ENCODE results near the gene RAPGEF2.
"Not testable (repeated sequence)": the region's sequence is repeated elsewhere in the genome, so short reads cannot be mapped to it uniquely, and the experiment has no call there.

The RAPGEF2 gene, protein sequence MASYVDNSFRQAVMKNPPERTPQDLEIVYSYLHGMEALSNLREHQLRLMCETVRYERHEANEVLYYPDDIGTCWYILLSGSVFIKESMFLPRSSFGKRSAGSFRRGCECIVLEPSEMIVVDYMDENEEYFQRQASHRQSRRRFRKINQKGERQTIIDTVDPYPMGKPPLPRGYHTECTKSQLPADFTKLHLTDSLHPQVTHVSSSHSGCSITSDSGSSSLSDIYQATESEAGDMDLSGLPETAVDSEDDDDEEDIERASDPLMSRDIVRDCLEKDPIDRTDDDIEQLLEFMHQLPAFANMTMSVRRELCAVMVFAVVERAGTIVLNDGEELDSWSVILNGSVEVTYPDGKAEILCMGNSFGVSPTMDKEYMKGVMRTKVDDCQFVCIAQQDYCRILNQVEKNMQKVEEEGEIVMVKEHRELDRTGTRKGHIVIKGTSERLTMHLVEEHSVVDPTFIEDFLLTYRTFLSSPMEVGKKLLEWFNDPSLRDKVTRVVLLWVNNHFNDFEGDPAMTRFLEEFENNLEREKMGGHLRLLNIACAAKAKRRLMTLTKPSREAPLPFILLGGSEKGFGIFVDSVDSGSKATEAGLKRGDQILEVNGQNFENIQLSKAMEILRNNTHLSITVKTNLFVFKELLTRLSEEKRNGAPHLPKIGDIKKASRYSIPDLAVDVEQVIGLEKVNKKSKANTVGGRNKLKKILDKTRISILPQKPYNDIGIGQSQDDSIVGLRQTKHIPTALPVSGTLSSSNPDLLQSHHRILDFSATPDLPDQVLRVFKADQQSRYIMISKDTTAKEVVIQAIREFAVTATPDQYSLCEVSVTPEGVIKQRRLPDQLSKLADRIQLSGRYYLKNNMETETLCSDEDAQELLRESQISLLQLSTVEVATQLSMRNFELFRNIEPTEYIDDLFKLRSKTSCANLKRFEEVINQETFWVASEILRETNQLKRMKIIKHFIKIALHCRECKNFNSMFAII (N-terminal part only)

DNA sequence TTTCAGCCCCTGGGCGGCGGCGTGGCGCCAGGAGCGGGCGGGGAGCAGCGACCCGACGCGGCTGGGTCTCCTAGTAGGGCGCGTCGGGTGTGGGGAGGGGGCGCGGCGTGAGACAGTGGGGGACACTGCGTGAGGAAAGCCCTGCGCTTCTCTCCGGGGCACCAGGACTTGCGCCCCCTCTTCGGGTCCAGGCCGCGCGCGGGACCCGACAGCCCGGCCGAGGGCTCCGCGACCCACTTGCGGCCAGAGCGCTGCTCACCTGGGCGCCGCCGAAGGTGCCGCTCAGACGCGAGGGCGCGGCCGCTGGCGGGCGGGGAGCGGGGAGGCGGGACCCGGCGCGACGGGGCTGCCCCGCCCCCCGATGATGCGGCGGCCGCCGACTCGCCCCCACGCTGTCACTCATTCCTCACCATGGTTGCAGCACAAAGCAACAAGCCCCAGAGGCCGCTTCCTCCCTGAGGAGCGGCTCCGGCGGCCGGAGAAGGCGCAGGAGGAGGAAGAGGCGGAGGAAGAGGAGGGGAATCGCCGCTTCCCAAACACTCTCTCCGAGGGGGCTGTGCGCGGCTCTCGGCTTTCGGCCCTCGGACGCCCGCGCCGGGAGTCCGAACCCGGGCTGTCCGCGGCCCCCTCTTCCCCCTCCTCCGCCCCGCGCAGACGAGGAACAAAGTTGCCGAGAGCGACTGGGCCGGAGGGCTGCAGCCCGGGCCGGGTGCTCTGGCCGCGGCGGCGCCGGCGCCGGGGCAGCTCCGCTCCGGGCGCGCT is at the start of gene RAPGEF2:
Gene RAPGEF2 (plus strand): TSS at position 458 of the 762 bp plus-strand sequence. CDS start 1,084 bp downstream, outside the sequence.
- DNase-seq (ENCODE audit: extremely low read depth, low read depth): peak; percentile 69
- peak within 1 kb of the TSS; percentile 76 for H3K4me3 ChIP-seq (replicated peaks; ENCODE audit: low read depth, low read length)
- no peak for TF ChIP-seq CTCF (IDR thresholded peaks at IDR 0.05; ENCODE audit: low read depth, low read length, missing control alignments)

- no peak overlapping the region for H3K4me3 ChIP-seq (replicated peaks; ENCODE audit: low read depth, low read length)
- no peak for TF ChIP-seq CTCF (IDR thresholded peaks at IDR 0.05; ENCODE audit: low read depth, low read length, missing control alignments)
- DNase-seq (ENCODE audit: extremely low read depth, low read depth): no peak
These were observed 47.0 kb upstream of the RAPGEF2 start for GRCh38 chr4:159055833-159056232.

GRCh38 chr4:159060161-159060560 is 42.7 kb upstream of the RAPGEF2 start:
- no peak for DNase-seq (ENCODE audit: extremely low read depth, low read depth)
- no peak for TF ChIP-seq CTCF (IDR thresholded peaks at IDR 0.05; ENCODE audit: low read depth, low read length, missing control alignments)
- H3K4me3 ChIP-seq (replicated peaks; ENCODE audit: low read depth, low read length): no peak overlapping the region

DNA sequence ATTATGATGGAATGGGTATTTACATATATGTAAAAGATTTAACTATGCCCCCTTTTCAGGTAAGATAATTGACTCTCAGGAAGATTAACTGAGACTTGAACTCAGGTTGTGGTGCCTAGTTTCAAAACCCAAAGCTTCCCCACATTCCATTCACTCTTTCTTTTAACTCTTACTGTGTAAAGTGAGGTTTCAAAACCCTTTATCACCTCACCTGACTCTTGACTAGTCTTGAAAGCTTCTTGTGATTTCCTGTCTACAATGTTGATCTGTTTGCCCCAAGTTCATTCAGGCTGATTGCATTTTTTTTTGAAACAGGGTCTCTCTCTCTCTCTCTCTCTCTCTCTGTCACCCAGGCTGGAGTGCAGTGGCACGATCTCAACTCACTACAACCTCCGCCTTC is 40.5 kb upstream of the RAPGEF2 start:
- no peak for DNase-seq (ENCODE audit: extremely low read depth, low read depth)
- TF ChIP-seq CTCF (IDR thresholded peaks at IDR 0.05; ENCODE audit: low read depth, low read length, missing control alignments): no peak
- no peak overlapping the region for H3K4me3 ChIP-seq (replicated peaks; ENCODE audit: low read depth, low read length)

DNA sequence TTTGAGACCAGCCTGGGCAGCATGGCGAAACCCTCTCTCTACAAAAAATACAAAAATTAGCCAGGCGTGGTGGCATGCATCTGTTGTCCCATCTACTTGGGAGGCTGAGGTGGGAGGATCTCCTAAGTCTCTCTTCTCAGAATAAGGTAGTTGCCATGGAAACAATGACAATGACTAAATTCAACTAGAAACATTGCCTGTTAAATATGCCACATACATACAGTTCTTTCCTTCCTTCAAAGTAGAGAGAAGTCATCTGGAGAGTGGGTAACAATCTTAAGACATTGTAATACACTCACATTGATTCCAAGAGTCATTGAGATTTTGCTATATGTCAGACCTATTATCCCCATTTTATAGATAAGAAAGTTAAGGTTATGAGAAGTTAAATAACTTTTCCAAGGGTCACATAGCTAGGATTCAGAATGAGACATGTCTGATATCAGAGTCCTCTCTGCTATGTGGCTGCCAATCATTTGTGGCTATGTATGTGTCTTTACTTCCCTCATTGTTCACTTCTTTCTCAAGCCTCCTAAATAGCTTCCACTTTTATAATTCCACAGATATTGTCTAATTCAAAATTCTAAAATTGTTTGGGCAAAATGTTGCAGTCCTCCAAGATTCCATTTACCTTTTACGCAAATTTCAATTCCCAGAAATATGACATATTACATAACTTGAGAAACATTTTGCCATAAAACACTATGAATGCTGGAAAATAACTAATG is 37.2 kb upstream of the RAPGEF2 start:
- H3K4me3 ChIP-seq (replicated peaks; ENCODE audit: low read depth, low read length): no peak overlapping the region
- no peak for TF ChIP-seq CTCF (IDR thresholded peaks at IDR 0.05; ENCODE audit: low read depth, low read length, missing control alignments)
- no peak for DNase-seq (ENCODE audit: extremely low read depth, low read depth)

- not testable (repeated sequence) for DNase-seq (ENCODE audit: extremely low read depth, low read depth); H3K4me3 ChIP-seq (replicated peaks; ENCODE audit: low read depth, low read length)
These were observed 34.7 kb upstream of the RAPGEF2 start for GRCh38 chr4:159068139-159068538.

Measured in HFF-Myc (cell line).